ENCODE results near the gene YPEL2.

Gene YPEL2

DNA sequence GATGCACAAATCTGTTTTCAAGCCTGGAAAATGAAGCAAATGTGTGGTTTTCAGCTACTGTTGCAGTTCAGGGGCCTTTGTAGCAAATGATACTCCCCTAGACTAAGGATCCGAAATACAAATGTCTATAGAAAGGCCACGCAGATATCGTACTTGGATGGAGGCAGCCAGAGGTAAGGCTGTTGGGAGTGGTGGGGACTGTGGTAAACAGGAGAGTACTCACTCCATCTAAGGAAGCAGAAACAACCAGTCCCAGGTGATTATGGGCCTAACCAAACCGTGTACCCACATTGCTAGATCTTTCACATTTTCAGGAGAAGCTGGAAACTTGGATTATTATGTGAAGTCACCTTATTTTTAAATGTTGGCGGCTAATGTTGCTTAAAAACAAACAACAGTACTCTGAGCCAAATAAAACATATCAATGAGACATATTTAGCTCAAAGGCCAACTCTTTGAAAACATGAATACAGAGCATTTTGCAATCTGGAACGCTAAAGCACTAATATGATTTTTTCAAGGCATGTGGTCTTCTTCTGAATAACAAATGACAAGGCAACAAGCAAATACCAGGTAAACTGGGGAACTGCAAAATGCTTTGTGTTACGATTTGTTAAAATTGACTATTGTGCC, 110.1 kb downstream of the YPEL2 start (continued):
- TF ChIP-seq, protein P1, sequence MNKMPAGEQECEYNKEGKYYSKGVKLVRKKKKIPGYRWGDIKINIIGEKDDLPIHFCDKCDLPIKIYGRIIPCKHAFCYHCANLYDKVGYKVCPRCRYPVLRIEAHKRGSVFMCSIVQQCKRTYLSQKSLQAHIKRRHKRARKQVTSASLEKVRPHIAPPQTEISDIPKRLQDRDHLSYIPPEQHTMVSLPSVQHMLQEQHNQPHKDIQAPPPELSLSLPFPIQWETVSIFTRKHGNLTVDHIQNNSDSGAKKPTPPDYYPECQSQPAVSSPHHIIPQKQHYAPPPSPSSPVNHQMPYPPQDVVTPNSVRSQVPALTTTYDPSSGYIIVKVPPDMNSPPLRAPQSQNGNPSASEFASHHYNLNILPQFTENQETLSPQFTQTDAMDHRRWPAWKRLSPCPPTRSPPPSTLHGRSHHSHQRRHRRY (tag by site-specific recombination; IDR thresholded peaks at IDR 0.05): no peak
- TF ChIP-seq ZNF394 (tag by site-specific recombination; IDR thresholded peaks at IDR 0.05; ENCODE audit: borderline replicate concordance): no peak
- TF ChIP-seq, protein P2, sequence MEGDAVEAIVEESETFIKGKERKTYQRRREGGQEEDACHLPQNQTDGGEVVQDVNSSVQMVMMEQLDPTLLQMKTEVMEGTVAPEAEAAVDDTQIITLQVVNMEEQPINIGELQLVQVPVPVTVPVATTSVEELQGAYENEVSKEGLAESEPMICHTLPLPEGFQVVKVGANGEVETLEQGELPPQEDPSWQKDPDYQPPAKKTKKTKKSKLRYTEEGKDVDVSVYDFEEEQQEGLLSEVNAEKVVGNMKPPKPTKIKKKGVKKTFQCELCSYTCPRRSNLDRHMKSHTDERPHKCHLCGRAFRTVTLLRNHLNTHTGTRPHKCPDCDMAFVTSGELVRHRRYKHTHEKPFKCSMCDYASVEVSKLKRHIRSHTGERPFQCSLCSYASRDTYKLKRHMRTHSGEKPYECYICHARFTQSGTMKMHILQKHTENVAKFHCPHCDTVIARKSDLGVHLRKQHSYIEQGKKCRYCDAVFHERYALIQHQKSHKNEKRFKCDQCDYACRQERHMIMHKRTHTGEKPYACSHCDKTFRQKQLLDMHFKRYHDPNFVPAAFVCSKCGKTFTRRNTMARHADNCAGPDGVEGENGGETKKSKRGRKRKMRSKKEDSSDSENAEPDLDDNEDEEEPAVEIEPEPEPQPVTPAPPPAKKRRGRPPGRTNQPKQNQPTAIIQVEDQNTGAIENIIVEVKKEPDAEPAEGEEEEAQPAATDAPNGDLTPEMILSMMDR (tag by site-specific recombination; IDR thresholded peaks at IDR 0.05): no peak
- no peak for TF ChIP-seq KLF7 (tag by site-specific recombination; IDR thresholded peaks at IDR 0.05; ENCODE audit: borderline replicate concordance)
- no peak for TF ChIP-seq ZNF501 (tag by site-specific recombination; IDR thresholded peaks at IDR 0.05)

DNA sequence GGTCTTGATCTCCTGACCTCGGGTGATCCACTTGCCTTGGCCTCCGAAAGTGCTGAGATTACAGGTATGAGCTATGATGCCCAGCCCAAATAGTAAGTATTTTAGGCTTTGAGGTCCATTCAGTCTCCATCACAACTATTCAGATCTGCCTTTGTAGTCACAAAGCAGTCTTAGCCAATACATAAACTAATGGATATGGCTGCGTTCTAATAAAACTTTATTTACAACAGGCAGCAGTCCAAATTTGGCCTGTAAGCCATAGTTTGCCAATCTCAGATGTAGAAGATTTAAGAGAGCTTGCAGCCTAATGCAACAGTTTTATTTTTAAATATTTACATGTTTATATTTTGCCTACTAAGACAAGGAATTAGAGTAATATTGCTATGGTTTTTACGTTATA, 111.7 kb downstream of the YPEL2 start:
- TF ChIP-seq ZNF404 (tag by site-specific recombination; IDR thresholded peaks at IDR 0.05) (no peak), GLI2 (tag by site-specific recombination; IDR thresholded peaks at IDR 0.05; ENCODE audit: borderline replicate concordance, low read depth) (no peak), ZNF76 (tag by site-specific recombination; IDR thresholded peaks at IDR 0.05; ENCODE audit: borderline replicate concordance, low read depth) (no peak), ZNF677 (tag by site-specific recombination; IDR thresholded peaks at IDR 0.05) (no peak), ZNF792 (tag by site-specific recombination; IDR thresholded peaks at IDR 0.05) (no peak), ZNF626 (tag by site-specific recombination; IDR thresholded peaks at IDR 0.05) (no peak), ZNF239 (tag by site-specific recombination; IDR thresholded peaks at IDR 0.05) (no peak), MYNN (tag by site-specific recombination; IDR thresholded peaks at IDR 0.05; ENCODE audit: borderline replicate concordance) (no peak)
- TF ChIP-seq, protein P3, sequence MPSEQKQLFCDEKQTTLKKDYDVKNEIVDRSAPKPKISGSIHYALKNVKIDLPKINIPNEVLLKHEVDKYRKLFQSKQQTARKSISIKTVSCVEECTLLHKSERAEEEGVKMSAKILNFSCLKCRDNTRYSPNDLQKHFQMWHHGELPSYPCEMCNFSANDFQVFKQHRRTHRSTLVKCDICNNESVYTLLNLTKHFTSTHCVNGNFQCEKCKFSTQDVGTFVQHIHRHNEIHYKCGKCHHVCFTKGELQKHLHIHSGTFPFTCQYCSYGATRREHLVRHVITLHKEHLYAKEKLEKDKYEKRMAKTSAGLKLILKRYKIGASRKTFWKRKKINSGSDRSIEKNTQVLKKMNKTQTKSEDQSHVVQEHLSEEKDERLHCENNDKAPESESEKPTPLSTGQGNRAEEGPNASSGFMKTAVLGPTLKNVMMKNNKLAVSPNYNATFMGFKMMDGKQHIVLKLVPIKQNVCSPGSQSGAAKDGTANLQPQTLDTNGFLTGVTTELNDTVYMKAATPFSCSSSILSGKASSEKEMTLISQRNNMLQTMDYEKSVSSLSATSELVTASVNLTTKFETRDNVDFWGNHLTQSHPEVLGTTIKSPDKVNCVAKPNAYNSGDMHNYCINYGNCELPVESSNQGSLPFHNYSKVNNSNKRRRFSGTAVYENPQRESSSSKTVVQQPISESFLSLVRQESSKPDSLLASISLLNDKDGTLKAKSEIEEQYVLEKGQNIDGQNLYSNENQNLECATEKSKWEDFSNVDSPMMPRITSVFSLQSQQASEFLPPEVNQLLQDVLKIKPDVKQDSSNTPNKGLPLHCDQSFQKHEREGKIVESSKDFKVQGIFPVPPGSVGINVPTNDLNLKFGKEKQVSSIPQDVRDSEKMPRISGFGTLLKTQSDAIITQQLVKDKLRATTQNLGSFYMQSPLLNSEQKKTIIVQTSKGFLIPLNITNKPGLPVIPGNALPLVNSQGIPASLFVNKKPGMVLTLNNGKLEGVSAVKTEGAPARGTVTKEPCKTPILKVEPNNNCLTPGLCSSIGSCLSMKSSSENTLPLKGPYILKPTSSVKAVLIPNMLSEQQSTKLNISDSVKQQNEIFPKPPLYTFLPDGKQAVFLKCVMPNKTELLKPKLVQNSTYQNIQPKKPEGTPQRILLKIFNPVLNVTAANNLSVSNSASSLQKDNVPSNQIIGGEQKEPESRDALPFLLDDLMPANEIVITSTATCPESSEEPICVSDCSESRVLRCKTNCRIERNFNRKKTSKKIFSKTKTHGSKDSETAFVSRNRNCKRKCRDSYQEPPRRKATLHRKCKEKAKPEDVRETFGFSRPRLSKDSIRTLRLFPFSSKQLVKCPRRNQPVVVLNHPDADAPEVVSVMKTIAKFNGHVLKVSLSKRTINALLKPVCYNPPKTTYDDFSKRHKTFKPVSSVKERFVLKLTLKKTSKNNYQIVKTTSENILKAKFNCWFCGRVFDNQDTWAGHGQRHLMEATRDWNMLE (tag by site-specific recombination; conservative IDR thresholded peaks at IDR 0.05; ENCODE audit: low read depth): no peak
- Histone ChIP-seq H3K9me3 (ENCODE audit: control insufficient read depth, insufficient read depth, low read depth, low read length) (no peaks in the 10 kb centered on the region), H3K36me3 (ENCODE audit: control insufficient read depth in 2 of 2, insufficient read depth in 1 of 2, low read length in 2 of 2) (no peaks in the 10 kb centered on the region), H3K27ac (ENCODE audit: extremely low read depth, low read depth, low read length) (no peak overlapping the region), H3K4me1 (ENCODE audit: control insufficient read depth, insufficient read depth, low read length) (peaks cover 5% of the 10 kb centered on the region; the same call in 1 of the 2 replicates), H3K4me3 (ENCODE audit: low read depth, low read length) (no peak overlapping the region)
- POLR2A ChIA-PET: interaction anchor here (0.9 kb wide), 1 partner anchor 111 kb away, joined by 3 read pairs; no protein-coding TSS in a partner anchor
- CTCF ChIA-PET: interaction anchor here (0.6 to 15.6 kb wide), 12 partner anchors 9 to 302 kb away, joined by 3 to 290 read pairs (median 5); partner anchors contain the start of gene GDPD1

Measured in HEK293 (cell line).